Measurements from ENCODE around the gene MYO18B.
"Not testable (repeated sequence)": the region's sequence is repeated elsewhere in the genome, so short reads cannot be mapped to it uniquely, and the experiment has no call there.

The MYO18B gene

GRCh38 chr22:25959818-25960774 is 218.1 kb downstream of the MYO18B start:
- no peak for DNase-seq

DNA sequence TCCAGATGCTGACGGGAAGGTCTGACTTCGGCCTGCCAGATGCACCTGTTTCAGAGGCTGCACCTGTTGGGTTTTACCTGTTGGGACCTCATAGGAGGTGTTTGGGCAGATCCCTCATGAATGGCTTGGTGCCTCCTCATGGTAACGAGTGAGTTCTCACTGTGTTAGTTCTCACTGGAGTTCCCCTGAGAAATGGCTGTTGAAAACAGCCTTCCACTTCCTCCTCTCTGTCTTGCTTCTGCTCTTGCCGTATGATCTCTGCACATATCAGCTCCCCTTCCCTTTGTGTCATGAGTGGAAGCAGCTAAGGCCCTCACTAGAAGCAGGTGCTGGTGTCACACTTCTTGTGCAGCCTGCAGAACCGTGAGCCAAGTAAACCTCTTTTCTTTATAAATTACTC is 219.7 kb downstream of the MYO18B start:
- DNase-seq = no peak

- no peak for DNase-seq
These were observed 220.7 kb downstream of the MYO18B start for GRCh38 chr22:25962711-25963110.

GRCh38 chr22:25964961-25965730 is 223.2 kb downstream of the MYO18B start:
- no peak for DNase-seq

DNA sequence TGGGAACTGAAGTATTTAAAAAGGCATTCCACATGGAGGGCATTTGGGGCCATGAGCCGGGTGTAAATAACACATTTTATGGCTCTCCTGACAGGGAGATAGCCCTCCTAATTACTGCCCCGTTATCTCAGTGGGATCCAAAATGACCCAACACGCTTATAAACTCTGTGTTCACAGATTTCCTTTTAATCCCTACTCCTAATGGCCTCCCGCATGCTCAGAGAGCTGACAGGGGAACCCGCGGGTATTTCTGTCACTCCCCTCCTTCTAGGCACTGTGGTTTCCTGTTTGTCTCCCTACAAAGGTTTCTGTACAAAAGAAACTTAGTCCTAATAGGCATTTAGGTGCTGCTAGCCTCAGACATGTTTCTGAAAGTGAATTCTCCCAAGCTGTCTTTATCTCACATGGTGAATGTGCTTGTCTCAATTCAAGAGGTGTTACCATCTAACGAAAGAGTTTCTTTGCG is 224.5 kb downstream of the MYO18B start:
- DNase-seq = no peak

DNA sequence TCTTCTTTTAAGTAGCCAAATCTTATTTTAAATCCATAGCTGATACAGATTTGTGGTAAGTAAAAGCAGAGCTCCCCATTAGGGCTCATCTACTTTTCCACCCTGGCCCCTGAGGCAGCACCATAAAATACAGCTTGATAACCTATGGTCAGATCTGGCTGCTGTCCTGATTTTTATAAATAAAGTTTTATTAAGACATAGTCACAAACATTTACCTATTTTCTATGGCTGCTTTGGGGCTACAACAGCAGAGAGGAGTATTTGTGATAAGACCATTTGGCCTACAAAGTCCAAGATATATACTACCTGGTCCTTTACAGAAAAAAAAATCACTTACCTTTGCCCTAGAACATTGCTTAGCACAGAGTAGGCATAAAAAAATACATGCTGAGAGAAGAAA is 227.3 kb downstream of the MYO18B start:
- no peak for DNase-seq

GRCh38 chr22:25969901-25970300 is 227.9 kb downstream of the MYO18B start:
- no peak for DNase-seq

DNA sequence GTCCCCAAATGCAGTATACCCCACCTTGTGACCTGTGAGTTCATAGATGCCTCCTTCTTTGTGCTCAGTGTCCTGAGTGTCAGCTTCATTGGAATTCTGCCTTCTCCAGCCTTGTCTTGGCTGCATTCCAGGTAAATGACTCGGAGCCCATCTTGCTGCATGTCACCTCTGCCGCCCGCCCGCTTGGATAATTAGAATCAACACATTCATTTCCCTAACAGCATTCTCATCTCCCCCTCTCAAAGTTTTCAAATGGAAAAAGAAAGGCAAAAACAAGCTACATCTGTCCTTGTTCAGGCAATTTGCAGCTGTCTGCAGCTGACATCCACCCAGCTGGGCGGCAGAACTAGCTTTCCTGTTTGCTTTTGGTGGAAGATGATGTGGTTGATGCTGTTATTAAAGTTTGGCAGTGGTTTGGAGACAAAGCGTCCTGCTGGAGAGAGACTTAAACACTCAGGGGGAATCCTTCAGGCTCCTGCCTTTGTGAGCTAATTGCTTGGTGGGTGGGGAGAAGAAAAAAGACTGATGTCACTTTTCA is 228.5 kb downstream of the MYO18B start:
- no peak for DNase-seq

DNA sequence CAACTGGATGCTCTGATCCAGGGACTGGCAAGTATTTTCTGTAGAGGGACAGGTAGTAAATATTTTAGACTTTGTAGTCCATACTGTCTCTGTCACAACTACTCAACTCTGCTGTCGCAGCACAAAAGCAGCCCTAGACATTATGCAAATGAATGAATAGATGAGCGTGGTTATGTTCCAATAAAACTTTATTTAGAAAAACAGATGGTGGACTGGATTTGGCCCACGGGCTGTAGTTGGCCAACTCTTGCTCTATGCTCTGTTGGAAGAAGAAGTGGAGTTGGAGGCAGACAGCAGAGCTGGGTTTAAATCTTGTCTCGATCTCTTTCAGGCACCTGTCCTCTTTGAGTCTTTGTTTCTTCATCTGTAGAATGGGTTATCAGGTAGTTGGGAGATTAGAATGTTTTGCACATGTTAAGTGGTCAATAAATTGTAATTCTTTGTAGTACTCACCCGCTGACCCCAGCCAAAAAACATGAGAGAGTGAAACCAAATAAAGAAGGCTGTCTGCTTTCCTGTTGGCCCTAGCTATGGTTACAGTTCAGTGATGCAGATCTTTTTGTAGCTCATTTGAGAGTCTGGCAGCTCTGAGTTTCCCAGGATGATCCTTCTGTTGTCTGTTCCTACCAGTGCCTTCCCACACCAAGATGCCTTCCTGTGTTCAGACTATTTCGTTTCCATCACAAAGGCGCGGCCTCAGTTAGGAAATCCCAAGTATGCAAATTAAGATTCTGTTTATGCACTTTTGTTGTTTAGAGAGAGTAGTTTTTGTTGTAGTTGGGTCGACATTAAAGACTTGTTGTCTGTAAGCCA is 229.2 kb downstream of the MYO18B start:
- DNase-seq = no peak

- no peak for DNase-seq
These were observed 230.4 kb downstream of the MYO18B start for GRCh38 chr22:25972397-25972796.

DNA sequence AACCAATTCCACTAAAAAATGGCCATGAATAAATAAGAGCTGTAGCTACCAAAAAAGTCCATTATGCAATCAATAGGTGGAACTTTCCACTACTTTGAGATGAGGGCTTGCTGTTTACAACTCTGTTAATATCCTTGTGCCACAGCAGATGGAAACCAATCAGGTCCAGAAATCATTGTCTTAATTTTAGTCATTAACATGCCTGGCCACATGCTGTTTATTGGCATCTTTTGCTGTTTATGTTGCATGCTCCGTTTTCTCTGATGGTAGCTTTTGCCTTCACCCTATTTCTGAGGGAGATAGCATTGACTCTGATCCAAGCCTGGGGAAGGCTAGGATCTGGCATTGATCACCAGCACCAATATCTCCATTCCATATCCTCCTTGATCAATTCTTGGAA is 234.4 kb downstream of the MYO18B start:
- DNase-seq = no peak

DNA sequence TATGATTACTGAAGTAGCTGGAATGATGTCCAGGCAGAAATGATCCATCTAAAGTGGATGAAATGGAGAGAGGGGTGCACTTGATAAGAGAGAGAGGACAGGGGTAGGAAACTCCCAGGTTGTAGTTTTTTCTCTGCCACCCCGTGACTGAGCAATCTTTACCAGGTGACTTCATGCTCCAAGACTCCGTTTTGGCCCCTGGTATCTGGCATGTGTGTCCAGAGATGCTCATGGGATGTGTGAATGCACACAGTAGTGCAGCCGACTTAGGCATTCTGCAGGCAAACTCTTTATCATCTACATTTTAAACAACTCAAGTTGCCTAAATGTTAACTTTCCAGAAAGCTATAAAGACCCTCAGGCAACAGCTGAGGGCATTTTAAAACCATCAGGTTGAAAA is 238.0 kb downstream of the MYO18B start:
- no peak for DNase-seq

- not testable (repeated sequence) for DNase-seq
These were observed 242.9 kb downstream of the MYO18B start for GRCh38 chr22:25984911-25985310.

DNA sequence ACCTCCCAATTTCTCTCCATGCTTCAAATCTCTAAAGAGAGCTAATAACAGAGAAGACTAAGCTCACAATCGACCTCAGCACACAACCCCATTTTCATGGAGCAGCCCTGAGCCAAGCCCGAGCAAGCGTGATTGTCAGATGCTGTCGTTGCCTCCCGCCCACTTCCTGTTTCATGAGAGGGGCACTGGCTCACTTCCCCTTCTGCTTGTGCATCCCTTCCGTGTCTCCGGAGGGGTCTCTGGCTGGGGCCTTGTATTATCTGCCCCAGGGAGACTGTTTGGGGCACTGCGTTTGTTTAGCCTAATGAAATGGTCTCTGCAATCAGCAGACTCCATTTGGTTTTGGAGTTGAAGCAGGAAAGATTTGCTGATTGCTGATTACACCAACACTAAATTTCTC is 246.0 kb downstream of the MYO18B start:
- DNase-seq = no peak

GRCh38 chr22:25990940-25991339 is 249.0 kb downstream of the MYO18B start:
- no peak for DNase-seq

DNA sequence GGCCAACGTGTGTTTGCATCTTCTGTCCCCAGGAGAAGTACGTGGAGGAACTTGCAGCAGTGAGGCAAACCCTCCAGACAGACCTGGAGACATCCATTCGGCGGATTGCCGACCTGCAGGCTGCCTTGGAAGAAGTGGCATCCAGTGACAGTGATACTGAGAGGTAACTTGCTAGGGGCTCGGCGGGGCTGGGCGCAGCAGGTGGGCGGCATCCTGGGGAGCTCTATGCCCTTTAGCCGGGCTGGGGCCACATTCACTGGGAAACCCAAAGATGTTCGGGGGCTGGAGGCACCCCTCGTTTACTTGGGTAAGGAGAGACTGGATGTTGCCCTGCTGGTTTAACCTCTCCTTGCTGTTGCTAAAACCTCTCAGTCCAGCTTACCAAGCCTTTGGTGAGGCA is 250.3 kb downstream of the MYO18B start:
- no peak for DNase-seq

GRCh38 chr22:25996669-25997068 is 254.7 kb downstream of the MYO18B start:
- no peak for DNase-seq

- no peak for DNase-seq
These were observed 256.1 kb downstream of the MYO18B start for GRCh38 chr22:25997886-25998775.

DNA sequence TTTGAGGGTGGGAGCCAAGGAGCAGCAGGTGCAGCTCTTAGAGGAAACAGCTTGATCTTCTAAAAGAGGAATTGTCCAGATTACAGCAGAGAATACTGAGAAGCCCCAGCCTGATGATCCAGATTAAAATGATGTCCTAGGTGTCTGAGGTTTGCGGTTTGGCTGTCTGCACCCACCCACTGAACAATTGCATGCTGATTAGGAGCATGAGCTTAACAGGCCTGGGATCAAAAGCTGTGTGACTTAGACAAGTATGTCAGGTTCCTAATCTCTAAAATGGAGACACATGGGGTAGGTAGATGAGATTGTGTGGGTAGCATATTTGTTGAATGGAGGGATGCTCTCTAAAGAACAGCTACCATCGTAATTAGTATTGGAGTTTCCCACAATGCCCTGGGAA is 260.5 kb downstream of the MYO18B start:
- DNase-seq = no peak

DNA sequence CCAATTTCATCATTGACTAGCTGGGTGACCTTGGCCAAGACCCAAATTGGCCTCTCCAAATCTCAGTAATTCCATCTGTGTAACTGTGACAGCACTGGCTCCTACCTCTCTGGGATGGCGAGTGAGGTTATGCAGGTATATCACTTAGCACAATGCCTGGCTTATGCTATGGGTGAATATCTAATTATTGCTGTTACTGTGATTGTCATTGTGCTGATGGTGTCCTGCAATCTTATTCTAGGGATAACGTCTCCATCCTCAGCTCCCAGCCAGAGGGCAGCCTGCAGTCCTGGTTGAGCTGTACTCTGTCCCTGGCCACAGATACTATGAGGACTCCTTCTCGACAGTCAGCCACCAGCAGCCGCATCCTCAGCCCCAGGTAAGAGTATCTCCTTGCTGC is 262.5 kb downstream of the MYO18B start:
- no peak for DNase-seq

DNA sequence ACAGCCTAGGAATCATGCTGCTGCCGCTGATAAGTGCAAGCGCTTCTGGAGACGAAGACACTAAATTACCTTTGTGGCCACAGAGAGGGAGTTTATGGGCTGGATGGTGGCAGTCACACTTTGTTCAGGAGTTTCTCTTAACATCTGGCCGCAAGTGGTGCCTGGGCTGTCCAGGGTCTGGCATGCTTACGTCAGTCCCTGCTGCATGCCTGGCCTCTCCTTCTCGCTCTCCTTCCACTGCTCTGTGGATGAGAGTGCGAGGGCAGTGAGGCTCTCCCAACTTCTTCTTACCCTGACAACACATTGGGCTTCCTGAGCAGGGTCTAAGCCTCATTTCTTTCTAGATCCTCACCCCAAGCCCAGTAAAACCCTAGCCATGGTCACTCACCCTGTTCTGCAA is 266.6 kb downstream of the MYO18B start:
- no peak for DNase-seq

DNA sequence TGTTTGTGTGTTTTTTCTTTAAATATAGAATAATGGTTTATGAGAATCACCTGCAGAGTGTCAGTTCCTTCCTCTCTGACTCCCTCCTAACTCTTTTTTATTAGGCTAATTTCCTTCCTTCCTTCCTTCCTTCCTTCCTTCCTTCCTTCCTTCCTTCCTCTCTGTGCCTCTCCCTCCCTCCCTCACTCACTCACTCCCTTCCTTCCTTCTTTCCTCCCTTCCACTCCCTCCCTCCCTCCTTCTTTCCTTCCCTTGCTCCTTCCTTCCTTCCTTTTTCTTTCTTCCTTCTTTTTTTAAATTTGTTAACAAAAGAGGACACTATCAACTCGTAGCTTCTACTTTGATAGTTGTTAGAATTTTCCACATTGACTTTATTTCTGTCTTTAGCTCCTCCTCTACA is 274.9 kb downstream of the MYO18B start:
- no peak for DNase-seq

Measured in CD4-positive, alpha-beta T cell treated with Interferon gamma for 1 hour (primary cell).